HG02759 (cell line): ENCODE results near the gene STARD3.

Experiments
- ATAC-seq: cut with Tn5 transposase; IDR thresholded peaks from one replicate; pipeline ENCODE4 v1.9.1; 2021; ENCODE audit warnings: mild to moderate bottlenecking, moderate library complexity; ENCODE audit not compliant: unreplicated experiment

The STARD3 gene

GRCh38 chr17:39603304-39604016 lies 33.5 kb upstream of the STARD3 start:
- ATAC-seq = no peak

- no peak for ATAC-seq
These were observed 31.9 kb upstream of the STARD3 start for GRCh38 chr17:39604911-39605491.

GRCh38 chr17:39605492-39606433 lies 31.2 kb upstream of the STARD3 start:
- ATAC-seq = no peak

- no peak for ATAC-seq
These were observed 30.4 kb upstream of the STARD3 start for GRCh38 chr17:39606434-39607056.

- ATAC-seq = no peak
These were observed 29.7 kb upstream of the STARD3 start for GRCh38 chr17:39607057-39607850.

- no peak for ATAC-seq
These were observed 29.2 kb upstream of the STARD3 start, which contains the start of gene NEUROD2 for GRCh38 chr17:39607851-39608130. NEUROD2 (minus strand) TSS chr17:39607920; CDS start chr17:39606599, 1,321 bp downstream.

GRCh38 chr17:39608142-39608981 lies 28.6 kb upstream of the STARD3 start:
- ATAC-seq = no peak

GRCh38 chr17:39609416-39610025 lies 27.4 kb upstream of the STARD3 start:
- ATAC-seq = no peak

- ATAC-seq = no peak
These were observed 25.4 kb upstream of the STARD3 start for GRCh38 chr17:39611401-39612112.

- ATAC-seq = no peak
These were observed 24.6 kb upstream of the STARD3 start for GRCh38 chr17:39612291-39612894.

- ATAC-seq = no peak
These were observed 23.9 kb upstream of the STARD3 start for GRCh38 chr17:39612935-39613464.

- ATAC-seq = no peak
These were observed 22.3 kb upstream of the STARD3 start for GRCh38 chr17:39614545-39615157.

- no peak for ATAC-seq
These were observed 21.5 kb upstream of the STARD3 start for GRCh38 chr17:39615434-39615833.

GRCh38 chr17:39617100-39617445 lies 19.9 kb upstream of the STARD3 start:
- ATAC-seq = no peak

- peak; percentile 57 for ATAC-seq
These were observed 19.3 kb upstream of the STARD3 start for GRCh38 chr17:39617446-39618245.

- ATAC-seq = no peak
These were observed 18.6 kb upstream of the STARD3 start for GRCh38 chr17:39618246-39618913.
